Glutamatergic neuron (in vitro differentiated cells): ENCODE results near the gene CCDC3. TPM values are rescaled to one million over a fixed set of nuclear protein-coding genes. Genes with fewer than 3 reads are reported as not detected.
"Not testable (repeated sequence)": the region's sequence is repeated elsewhere in the genome, so short reads cannot be mapped to it uniquely, and the experiment has no call there.

ENCODE experiments used
- DNase-seq: peaks from one replicate; pipeline ENCODE4 v3.0.0; 2022
- H3K27ac Mint-ChIP-seq: one replicate; pipeline ENCODE4 v1.8.0; 2020; ENCODE audit warnings: mild to moderate bottlenecking, mixed read lengths, inconsistent platforms; ENCODE audit not compliant: unreplicated experiment
- H3K27me3 Mint-ChIP-seq: one replicate; pipeline ENCODE4 v1.8.0; 2020; ENCODE audit warnings: mild to moderate bottlenecking, moderate library complexity, mixed read lengths, inconsistent platforms; ENCODE audit not compliant: unreplicated experiment
- H3K36me3 Mint-ChIP-seq: one replicate; pipeline ENCODE4 v1.8.0; 2020; ENCODE audit warnings: mild to moderate bottlenecking, mixed read lengths, inconsistent platforms; ENCODE audit not compliant: unreplicated experiment
- H3K4me1 Mint-ChIP-seq: one replicate; pipeline ENCODE4 v1.8.0; 2020; ENCODE audit warnings: mild to moderate bottlenecking, low read depth, mixed read lengths, inconsistent platforms; ENCODE audit not compliant: unreplicated experiment
- H3K4me3 Mint-ChIP-seq: one replicate; pipeline ENCODE4 v1.8.0; 2020; ENCODE audit warnings: mild to moderate bottlenecking, mixed read lengths, inconsistent platforms; ENCODE audit not compliant: unreplicated experiment
- H3K9me3 Mint-ChIP-seq: one replicate; pipeline ENCODE4 v1.8.0; 2020; ENCODE audit warnings: mild to moderate bottlenecking, moderate library complexity, mixed read lengths, inconsistent platforms; ENCODE audit not compliant: unreplicated experiment
- CTCF ChIP-seq: fragments of 200-600 bp; sonication (generic); IDR thresholded peaks from one replicate; pipeline ENCODE4 v1.5.0; 2021; ENCODE audit not compliant: partially characterized antibody, unreplicated experiment
- total RNA-seq: library from RNA; stranded (reverse); fragmentation: NEBNext Ultra II Directional; extraction: Animal tissue kit (Norgen Biotek cat#: 25700); gene quantifications from one replicate; pipeline ENCODE4 v1.2.1, GENCODE V29; 2021; ENCODE audit not compliant: unreplicated experiment

The CCDC3 gene
- total RNA-seq, 1 donor from 2014 or later = 13.8 TPM

- H3K36me3 Mint-ChIP-seq = no peaks in the 10 kb centered on the region
- H3K4me3 Mint-ChIP-seq = no peak overlapping the region
- H3K9me3 Mint-ChIP-seq = no peaks in the 10 kb centered on the region
- H3K27ac Mint-ChIP-seq = no peak overlapping the region
- H3K27me3 Mint-ChIP-seq = no peaks in the 10 kb centered on the region
- no peak for TF ChIP-seq CTCF
- no peaks in the 10 kb centered on the region for H3K4me1 Mint-ChIP-seq
- no peak for DNase-seq
Observed at GRCh38 chr10:12993595-12993994, 7.9 kb downstream of the CCDC3 start.

GRCh38 chr10:12985347-12985746 is 16.2 kb downstream of the CCDC3 start:
- no peak for DNase-seq
- H3K9me3 Mint-ChIP-seq = peaks cover 8% of the 10 kb centered on the region
- peaks cover 14% of the 10 kb centered on the region for H3K36me3 Mint-ChIP-seq
- H3K27me3 Mint-ChIP-seq = peaks cover 2% of the 10 kb centered on the region
- TF ChIP-seq CTCF = no peak
- no peak overlapping the region for H3K27ac Mint-ChIP-seq
- H3K4me3 Mint-ChIP-seq = no peak overlapping the region
- H3K4me1 Mint-ChIP-seq = peaks cover 4% of the 10 kb centered on the region

- Mint-ChIP-seq H3K27me3 (peaks cover 2% of the 10 kb centered on the region), H3K9me3 (peaks cover 8% of the 10 kb centered on the region), H3K27ac (no peak overlapping the region), H3K4me1 (peaks cover 10% of the 10 kb centered on the region), H3K4me3 (no peak overlapping the region), H3K36me3 (peaks cover 14% of the 10 kb centered on the region)
- TF ChIP-seq CTCF = no peak
- no peak for DNase-seq
Observed at GRCh38 chr10:12984165-12984747, 17.3 kb downstream of the CCDC3 start.

- H3K4me3 Mint-ChIP-seq, H3K27me3 Mint-ChIP-seq, H3K27ac Mint-ChIP-seq, DNase-seq, H3K9me3 Mint-ChIP-seq: not testable (repeated sequence)
- peaks cover 14% of the 10 kb centered on the region for H3K36me3 Mint-ChIP-seq
- H3K4me1 Mint-ChIP-seq = peaks cover 16% of the 10 kb centered on the region
Observed at GRCh38 chr10:12983568-12983967, 17.9 kb downstream of the CCDC3 start.

- Mint-ChIP-seq H3K9me3 (peaks cover 4% of the 10 kb centered on the region), H3K4me3 (no peak overlapping the region), H3K27ac (no peak overlapping the region), H3K36me3 (peaks cover 9% of the 10 kb centered on the region), H3K4me1 (peaks cover 16% of the 10 kb centered on the region), H3K27me3 (peaks cover 2% of the 10 kb centered on the region)
- no peak for DNase-seq
- TF ChIP-seq CTCF = no peak
Observed at GRCh38 chr10:12981570-12981969, 19.9 kb downstream of the CCDC3 start.
